Thyroid gland (tissue), 4 donors: Measurements from ENCODE around the gene HTR3D.

ENCODE experiments used
- POLR2A ChIP-seq, 2 donors: fragments of 450-650 bp; IDR thresholded peaks; one replicate each; pipeline ENCODE4 v1.6.1; 2017; ENCODE audit warnings: antibody characterized with exemption in 2 of 2, mild to moderate bottlenecking in 2 of 2, moderate library complexity in 1 of 2
- TF ChIP-seq, protein P1 (sequence below), 6 experiments: fragments of 200-600 bp in 3 of 6; fragments of 450-650 bp in 3 of 6; sonication (generic) in 3 of 6; IDR thresholded peaks; one replicate each; pipeline ENCODE4 v1.5.1; 2016 to 2019; ENCODE audit warnings: antibody characterized with exemption in 6 of 6, mild to moderate bottlenecking in 2 of 6, inconsistent platforms in 1 of 6, moderate library complexity in 1 of 6

DNA sequence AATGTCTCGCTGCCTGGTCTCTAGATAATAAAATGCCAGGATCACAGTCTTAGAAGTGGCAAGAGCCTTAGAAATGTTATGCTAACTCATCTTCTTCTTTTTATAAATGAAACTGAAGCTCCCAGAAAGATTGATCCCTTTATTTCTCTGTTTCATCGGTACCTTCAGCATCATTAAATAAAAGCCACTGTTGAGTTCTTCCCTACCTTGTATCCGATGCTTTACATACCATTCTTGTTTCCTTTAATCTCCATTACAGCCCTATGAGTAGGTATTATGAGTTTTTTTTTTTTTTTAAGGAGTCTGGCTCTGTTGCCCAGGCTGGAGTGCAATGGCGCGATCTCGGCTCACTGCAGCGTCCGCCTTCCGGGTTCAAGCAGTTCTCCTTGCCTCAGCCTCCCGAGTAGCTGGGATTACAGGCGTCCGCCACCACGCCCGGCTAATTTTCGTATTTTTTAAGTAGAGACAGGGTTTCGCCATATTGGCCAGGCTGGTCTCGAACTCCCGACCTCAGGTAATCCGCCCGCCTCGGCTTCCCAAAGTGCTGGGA lies 13.0 kb upstream of the HTR3D start:
- TF ChIP-seq, protein P1, sequence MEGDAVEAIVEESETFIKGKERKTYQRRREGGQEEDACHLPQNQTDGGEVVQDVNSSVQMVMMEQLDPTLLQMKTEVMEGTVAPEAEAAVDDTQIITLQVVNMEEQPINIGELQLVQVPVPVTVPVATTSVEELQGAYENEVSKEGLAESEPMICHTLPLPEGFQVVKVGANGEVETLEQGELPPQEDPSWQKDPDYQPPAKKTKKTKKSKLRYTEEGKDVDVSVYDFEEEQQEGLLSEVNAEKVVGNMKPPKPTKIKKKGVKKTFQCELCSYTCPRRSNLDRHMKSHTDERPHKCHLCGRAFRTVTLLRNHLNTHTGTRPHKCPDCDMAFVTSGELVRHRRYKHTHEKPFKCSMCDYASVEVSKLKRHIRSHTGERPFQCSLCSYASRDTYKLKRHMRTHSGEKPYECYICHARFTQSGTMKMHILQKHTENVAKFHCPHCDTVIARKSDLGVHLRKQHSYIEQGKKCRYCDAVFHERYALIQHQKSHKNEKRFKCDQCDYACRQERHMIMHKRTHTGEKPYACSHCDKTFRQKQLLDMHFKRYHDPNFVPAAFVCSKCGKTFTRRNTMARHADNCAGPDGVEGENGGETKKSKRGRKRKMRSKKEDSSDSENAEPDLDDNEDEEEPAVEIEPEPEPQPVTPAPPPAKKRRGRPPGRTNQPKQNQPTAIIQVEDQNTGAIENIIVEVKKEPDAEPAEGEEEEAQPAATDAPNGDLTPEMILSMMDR (IDR thresholded peaks at IDR 0.05): no peak
- TF ChIP-seq POLR2A (IDR thresholded peaks at IDR 0.05): no peak
